Prostate gland (tissue), 2 donors: ENCODE data around the gene METRNL.

Experiments
- POLR2A ChIP-seq: fragments of 450-650 bp; IDR thresholded peaks from one replicate; pipeline ENCODE4 v1.6.1; 2016; ENCODE audit warnings: antibody characterized with exemption, mild to moderate bottlenecking
- POLR2AphosphoS5 ChIP-seq: sonication (generic); formaldehyde crosslinking; IDR thresholded peaks from one replicate; pipeline ENCODE4 v1.6.1; 2017; ENCODE audit warnings: antibody characterized with exemption
- TF ChIP-seq, protein P1 (sequence below), 4 experiments: fragments of 200-600 bp in 2 of 4; fragments of 450-650 bp in 2 of 4; sonication (generic) in 2 of 4; IDR thresholded peaks; 1 replicate in 3 of 4; 2 replicates in 1 of 4; pipeline ENCODE4 v1.5.1; 2016 to 2019; ENCODE audit warnings: antibody characterized with exemption in 4 of 4, mild to moderate bottlenecking in 2 of 4, moderate library complexity in 2 of 4

DNA sequence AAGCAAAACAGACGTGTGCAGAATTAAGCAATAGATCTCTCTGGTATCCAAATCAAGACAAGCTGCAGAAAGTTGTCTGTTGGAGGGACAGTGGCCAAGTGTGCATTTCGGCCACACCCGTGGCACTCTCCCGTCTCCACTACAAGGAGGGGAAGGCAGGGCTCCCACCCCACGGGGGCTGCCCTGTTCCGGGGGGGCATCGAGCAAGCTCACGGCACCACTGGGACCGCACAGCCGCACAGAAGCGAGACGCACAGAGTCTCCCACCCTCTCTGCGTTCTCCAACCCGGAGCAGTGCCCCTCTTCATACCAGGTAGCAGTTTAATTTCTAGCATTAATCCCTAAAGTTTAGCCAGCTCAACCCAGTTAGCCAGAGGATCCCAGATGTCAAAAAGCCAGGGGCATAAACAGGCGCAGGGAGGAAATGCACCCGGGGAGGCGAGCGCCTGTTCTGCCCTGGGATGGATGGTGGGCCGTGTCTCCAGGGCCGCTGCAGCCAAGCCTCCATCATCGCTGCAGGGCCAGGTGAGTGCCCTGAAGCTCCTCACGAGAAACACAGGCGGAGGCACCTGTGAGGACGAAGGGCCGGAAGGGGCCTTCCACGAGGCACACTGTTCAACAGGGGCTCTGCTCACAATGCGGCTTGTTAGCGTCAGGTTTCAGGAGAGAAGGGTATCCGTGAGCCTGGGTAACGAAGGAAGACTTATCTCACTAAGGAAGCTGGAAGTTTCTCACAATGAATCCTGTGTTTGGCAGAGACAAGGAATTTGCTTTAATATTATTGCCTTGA, 42.1 kb upstream of the METRNL start:
- TF ChIP-seq, protein P1, sequence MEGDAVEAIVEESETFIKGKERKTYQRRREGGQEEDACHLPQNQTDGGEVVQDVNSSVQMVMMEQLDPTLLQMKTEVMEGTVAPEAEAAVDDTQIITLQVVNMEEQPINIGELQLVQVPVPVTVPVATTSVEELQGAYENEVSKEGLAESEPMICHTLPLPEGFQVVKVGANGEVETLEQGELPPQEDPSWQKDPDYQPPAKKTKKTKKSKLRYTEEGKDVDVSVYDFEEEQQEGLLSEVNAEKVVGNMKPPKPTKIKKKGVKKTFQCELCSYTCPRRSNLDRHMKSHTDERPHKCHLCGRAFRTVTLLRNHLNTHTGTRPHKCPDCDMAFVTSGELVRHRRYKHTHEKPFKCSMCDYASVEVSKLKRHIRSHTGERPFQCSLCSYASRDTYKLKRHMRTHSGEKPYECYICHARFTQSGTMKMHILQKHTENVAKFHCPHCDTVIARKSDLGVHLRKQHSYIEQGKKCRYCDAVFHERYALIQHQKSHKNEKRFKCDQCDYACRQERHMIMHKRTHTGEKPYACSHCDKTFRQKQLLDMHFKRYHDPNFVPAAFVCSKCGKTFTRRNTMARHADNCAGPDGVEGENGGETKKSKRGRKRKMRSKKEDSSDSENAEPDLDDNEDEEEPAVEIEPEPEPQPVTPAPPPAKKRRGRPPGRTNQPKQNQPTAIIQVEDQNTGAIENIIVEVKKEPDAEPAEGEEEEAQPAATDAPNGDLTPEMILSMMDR (IDR thresholded peaks at IDR 0.05): no peak
- TF ChIP-seq POLR2AphosphoS5 (no peak), POLR2A (no peak)
